Skeletal muscle cell (primary cell): ENCODE measurements around the gene MBD5.

Experiments used
- DNase-seq: peaks from one replicate; pipeline ENCODE4 v3.0.0-alpha.2; 2010; ENCODE audit warnings: low read depth
- H3K4me3 ChIP-seq: 2 replicates; pipeline ENCODE4 v1.5.1; 2011; ENCODE audit warnings: low read depth, mild to moderate bottlenecking, control low read depth, low read length, moderate library complexity

MBD5 gene

GRCh38 chr2:148021886-148022285, 995 bp downstream of the MBD5 start:
- no peak for DNase-seq
- H3K4me3 ChIP-seq = peak overlapping the region; percentile 70

GRCh38 chr2:148022351-148022750, 1.5 kb downstream of the MBD5 start:
- peak overlapping the region; percentile 70 for H3K4me3 ChIP-seq
- no peak for DNase-seq

GRCh38 chr2:148022882-148023281, 2.0 kb downstream of the MBD5 start:
- DNase-seq = no peak
- peak overlapping the region; percentile 70 for H3K4me3 ChIP-seq

- no peak overlapping the region for H3K4me3 ChIP-seq
- no peak for DNase-seq
Observed at GRCh38 chr2:148023861-148024260, 3.0 kb downstream of the MBD5 start.

GRCh38 chr2:148026573-148026972, 5.7 kb downstream of the MBD5 start:
- DNase-seq = no peak
- H3K4me3 ChIP-seq = no peak overlapping the region

GRCh38 chr2:148027822-148028221, 6.9 kb downstream of the MBD5 start:
- DNase-seq = no peak
- no peak overlapping the region for H3K4me3 ChIP-seq

GRCh38 chr2:148028781-148029180, 7.9 kb downstream of the MBD5 start:
- no peak overlapping the region for H3K4me3 ChIP-seq
- no peak for DNase-seq

- H3K4me3 ChIP-seq = no peak overlapping the region
- no peak for DNase-seq
Observed at GRCh38 chr2:148031152-148031551, 10.3 kb downstream of the MBD5 start.

- H3K4me3 ChIP-seq = no peak overlapping the region
- DNase-seq = no peak
Observed at GRCh38 chr2:148032215-148032614, 11.3 kb downstream of the MBD5 start.

- H3K4me3 ChIP-seq = no peak overlapping the region
- no peak for DNase-seq
Observed at GRCh38 chr2:148039783-148040182, 18.9 kb downstream of the MBD5 start.

- no peak for DNase-seq
- H3K4me3 ChIP-seq = no peak overlapping the region
Observed at GRCh38 chr2:148042219-148042618, 21.3 kb downstream of the MBD5 start.

- DNase-seq = no peak
- no peak overlapping the region for H3K4me3 ChIP-seq
Observed at GRCh38 chr2:148044322-148044721, 23.4 kb downstream of the MBD5 start.

- H3K4me3 ChIP-seq = no peak overlapping the region
- DNase-seq = no peak
Observed at GRCh38 chr2:148046802-148047201, 25.9 kb downstream of the MBD5 start.

GRCh38 chr2:148048475-148049221, 27.8 kb downstream of the MBD5 start:
- H3K4me3 ChIP-seq = no peak overlapping the region
- DNase-seq = no peak

GRCh38 chr2:148049284-148049683, 28.4 kb downstream of the MBD5 start:
- DNase-seq = no peak
- H3K4me3 ChIP-seq = no peak overlapping the region

GRCh38 chr2:148052687-148053086, 31.8 kb downstream of the MBD5 start:
- H3K4me3 ChIP-seq = no peak overlapping the region
- DNase-seq = no peak

GRCh38 chr2:148058641-148059040, 37.8 kb downstream of the MBD5 start:
- no peak overlapping the region for H3K4me3 ChIP-seq
- DNase-seq = no peak

GRCh38 chr2:148063633-148064032, 42.7 kb downstream of the MBD5 start:
- H3K4me3 ChIP-seq = no peak overlapping the region
- DNase-seq = no peak

GRCh38 chr2:148065936-148066335, 45.0 kb downstream of the MBD5 start:
- no peak overlapping the region for H3K4me3 ChIP-seq
- no peak for DNase-seq

- no peak for DNase-seq
- no peak overlapping the region for H3K4me3 ChIP-seq
Observed at GRCh38 chr2:148067801-148068200, 46.9 kb downstream of the MBD5 start.

- DNase-seq = no peak
- H3K4me3 ChIP-seq = no peak overlapping the region
Observed at GRCh38 chr2:148071351-148071750, 50.5 kb downstream of the MBD5 start.

GRCh38 chr2:148096012-148096411, 75.1 kb downstream of the MBD5 start:
- no peak for DNase-seq
- H3K4me3 ChIP-seq = no peak overlapping the region
